Astrocyte (in vitro differentiated cells and primary cell): ENCODE data around the gene PRSS57.

Experiments used
- EZH2 ChIP-seq: IDR thresholded peaks from 2 replicates; pipeline ENCODE4 v1.6.1; 2012; ENCODE audit warnings: mild to moderate bottlenecking, low read length, inconsistent platforms; ENCODE audit not compliant: insufficient read depth
- TF ChIP-seq, protein P1 (sequence below): IDR thresholded peaks from 2 replicates; pipeline ENCODE4 v1.5.1; 2011; ENCODE audit warnings: low read depth, mild to moderate bottlenecking, inconsistent platforms, low read length, moderate library complexity; ENCODE audit not compliant: insufficient read depth

DNA sequence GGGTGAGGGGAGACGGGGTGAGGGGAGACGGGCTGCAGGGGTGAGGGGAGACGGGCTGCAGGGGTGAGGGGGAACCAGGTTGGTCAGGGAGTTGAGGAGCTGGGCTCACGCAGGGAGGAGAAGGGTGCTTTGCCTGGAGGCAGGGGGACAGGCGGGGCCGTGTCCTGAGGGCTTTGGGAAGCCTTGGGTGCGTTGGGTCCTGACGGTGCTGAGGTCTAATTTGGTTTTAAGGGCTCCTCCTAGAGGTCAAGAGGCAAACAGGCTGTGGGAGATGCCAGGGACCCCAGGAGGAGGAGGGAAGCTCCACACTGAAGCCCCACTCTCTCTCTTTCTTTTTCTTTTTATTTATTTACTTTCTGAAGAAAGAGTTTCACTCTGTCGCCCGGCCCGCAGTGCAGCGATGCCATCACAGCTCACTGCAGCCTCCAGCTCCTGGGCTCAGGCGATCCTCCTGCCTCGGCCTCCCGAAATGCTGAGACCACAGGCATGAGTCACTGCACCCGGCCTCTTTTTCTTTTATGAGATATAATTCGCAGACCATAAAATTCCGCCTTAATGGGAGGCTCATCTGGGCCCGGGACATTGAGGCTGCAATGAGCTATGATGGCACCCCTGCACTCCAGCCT lies 46.4 kb upstream of the PRSS57 start:
- no peak for TF ChIP-seq EZH2
- TF ChIP-seq, protein P1, sequence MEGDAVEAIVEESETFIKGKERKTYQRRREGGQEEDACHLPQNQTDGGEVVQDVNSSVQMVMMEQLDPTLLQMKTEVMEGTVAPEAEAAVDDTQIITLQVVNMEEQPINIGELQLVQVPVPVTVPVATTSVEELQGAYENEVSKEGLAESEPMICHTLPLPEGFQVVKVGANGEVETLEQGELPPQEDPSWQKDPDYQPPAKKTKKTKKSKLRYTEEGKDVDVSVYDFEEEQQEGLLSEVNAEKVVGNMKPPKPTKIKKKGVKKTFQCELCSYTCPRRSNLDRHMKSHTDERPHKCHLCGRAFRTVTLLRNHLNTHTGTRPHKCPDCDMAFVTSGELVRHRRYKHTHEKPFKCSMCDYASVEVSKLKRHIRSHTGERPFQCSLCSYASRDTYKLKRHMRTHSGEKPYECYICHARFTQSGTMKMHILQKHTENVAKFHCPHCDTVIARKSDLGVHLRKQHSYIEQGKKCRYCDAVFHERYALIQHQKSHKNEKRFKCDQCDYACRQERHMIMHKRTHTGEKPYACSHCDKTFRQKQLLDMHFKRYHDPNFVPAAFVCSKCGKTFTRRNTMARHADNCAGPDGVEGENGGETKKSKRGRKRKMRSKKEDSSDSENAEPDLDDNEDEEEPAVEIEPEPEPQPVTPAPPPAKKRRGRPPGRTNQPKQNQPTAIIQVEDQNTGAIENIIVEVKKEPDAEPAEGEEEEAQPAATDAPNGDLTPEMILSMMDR: no peak
